PFSK-1 (cell line): ENCODE measurements around the gene SIM1.

Source experiments
- POLR2AphosphoS5 ChIP-seq: IDR thresholded peaks from 2 replicates; pipeline ENCODE4 v1.6.1; 2012; ENCODE audit warnings: low read depth, mild to moderate bottlenecking, control low read depth, low read length, moderate library complexity
- SIN3A ChIP-seq: IDR thresholded peaks from 2 replicates; pipeline ENCODE4 v1.6.1; 2012; ENCODE audit warnings: mild to moderate bottlenecking, low read length, moderate library complexity, borderline replicate concordance; ENCODE audit not compliant: insufficient read depth
- TAF1 ChIP-seq: IDR thresholded peaks from 2 replicates; pipeline ENCODE4 v1.6.1; 2012; ENCODE audit warnings: low read length, control low read depth, borderline replicate concordance; ENCODE audit not compliant: insufficient read depth

- no peak for TF ChIP-seq TAF1
- no peak for TF ChIP-seq SIN3A
- TF ChIP-seq POLR2AphosphoS5 = no peak
Measured at GRCh38 chr6:100503043-100503705, 38.5 kb upstream of the SIM1 start.
